A549 (cell line): ENCODE measurements around the gene SAMD3. TPM values are rescaled to one million over a fixed set of nuclear protein-coding genes. Genes with fewer than 3 reads are reported as not detected.

Experiments
- ATAC-seq, 2 experiments: fragments of 200-7000 bp in 1 of 2; fragments of >200 bp in 1 of 2; cut with Nextera tagmentation in 1 of 2; cut with Tn5 transposase in 1 of 2; 3 replicates each; pipeline versions ENCODE4 v1.8.0 to v1.9.1; 2018 to 2020; ENCODE audit warnings: mild to moderate bottlenecking in 1 of 2, moderate library complexity in 1 of 2
- CTCF ChIA-PET: fragments of 300-600 bp; sonication (Branson Sonifier 250); formaldehyde crosslinking; extraction: SDS; loops from one replicate; lab custom pipeline; 2021; ENCODE audit warnings: antibody characterized with exemption, inconsistent platforms; lab: Yijun Ruan, JAX
- POLR2A ChIA-PET: fragments of 350-600 bp; formaldehyde crosslinking; extraction: SDS; loops from one replicate; lab custom pipeline; 2021; ENCODE audit warnings: antibody characterized with exemption, inconsistent platforms; lab: Yijun Ruan, JAX
- DNase-seq, 2 experiments: peaks; one replicate each; pipeline versions ENCODE4 v3.0.0 to v3.0.0-alpha.2; 2011 to 2016; ENCODE audit warnings: low read depth in 1 of 2, low spot score in 1 of 2
- FAIRE-seq: peaks from 2 replicates; lab custom pipeline; 2011; peaks lifted over from hg19 to GRCh38; lab: Jason Lieb, UNC
- H3K27ac ChIP-seq, 2 experiments: fragments of >200 bp; sonication (Bioruptor Twin); formaldehyde crosslinking; 3 replicates each; pipeline ENCODE4 v1.5.1; 2016 to 2017
- H3K4me1 ChIP-seq: fragments of >200 bp; sonication (Bioruptor Twin); formaldehyde crosslinking; 3 replicates; pipeline ENCODE4 v1.6.1; 2016
- H3K4me2 ChIP-seq: fragments of >200 bp; sonication (Bioruptor Twin); formaldehyde crosslinking; 3 replicates; pipeline ENCODE4 v1.6.1; 2016
- H3K4me3 ChIP-seq: fragments of >200 bp; sonication (Bioruptor Twin); formaldehyde crosslinking; 3 replicates; pipeline ENCODE4 v1.5.1; 2016
- H3K9me3 ChIP-seq: fragments of >200 bp; sonication (Bioruptor Twin); formaldehyde crosslinking; 3 replicates; pipeline ENCODE4 v1.6.1; 2016
- CEBPB ChIP-seq, 2 experiments: fragments of >200 bp in 1 of 2; sonication (Bioruptor Twin) in 1 of 2; formaldehyde crosslinking in 1 of 2; IDR thresholded peaks; 2 replicates each; pipeline ENCODE4 v1.6.1; 2012 to 2016
- EHF ChIP-seq: fragments of 250-450 bp; sonication (Bioruptor Pico); IDR thresholded peaks from 2 replicates; pipeline ENCODE4 v1.5.0; 2020; ENCODE audit warnings: mild to moderate bottlenecking
- EHMT2 ChIP-seq: fragments of 200-600 bp; sonication (generic); IDR thresholded peaks from 2 replicates; pipeline ENCODE4 v1.6.1; 2016; ENCODE audit warnings: antibody characterized with exemption, low read depth, mild to moderate bottlenecking, moderate library complexity
- ESRRA ChIP-seq: fragments of 150-350 bp; IDR thresholded peaks from 2 replicates; pipeline ENCODE4 v1.6.1; 2014; ENCODE audit warnings: mild to moderate bottlenecking, low read length, borderline replicate concordance
- FOSB ChIP-seq: fragments of 250-450 bp; sonication (Bioruptor Pico); IDR thresholded peaks from 2 replicates; pipeline ENCODE4 v1.5.0; 2020; ENCODE audit warnings: mild to moderate bottlenecking, moderate library complexity
- FOSL2 ChIP-seq, 2 experiments: fragments of 450-650 bp in 1 of 2; fragments of >200 bp in 1 of 2; sonication (Bioruptor Twin) in 1 of 2; formaldehyde crosslinking; IDR thresholded peaks; 2 replicates each; pipeline versions ENCODE4 v1.5.0 to v1.6.1; 2016 to 2020; ENCODE audit warnings: mild to moderate bottlenecking in 1 of 2, moderate library complexity in 1 of 2
- HES2 ChIP-seq: fragments of >200 bp; sonication (Bioruptor Twin); formaldehyde crosslinking; IDR thresholded peaks from 2 replicates; pipeline ENCODE4 v1.6.1; 2016
- HOXB13 ChIP-seq: fragments of 250-450 bp; sonication (Bioruptor Pico); IDR thresholded peaks from 2 replicates; pipeline ENCODE4 v1.5.0; 2020; ENCODE audit warnings: low read depth, mild to moderate bottlenecking, moderate library complexity
- JUN ChIP-seq, 2 experiments: fragments of >200 bp; sonication (Bioruptor Twin); formaldehyde crosslinking; IDR thresholded peaks; 2 replicates in 1 of 2; 3 replicates in 1 of 2; pipeline ENCODE4 v1.6.1; 2016 to 2017
- KDM5A ChIP-seq: fragments of 200-600 bp; sonication (generic); IDR thresholded peaks from 2 replicates; pipeline ENCODE4 v1.6.1; 2016; ENCODE audit warnings: antibody characterized with exemption, mild to moderate bottlenecking
- MAZ ChIP-seq: fragments of 150-350 bp; IDR thresholded peaks from 2 replicates; pipeline ENCODE4 v1.6.1; 2014; ENCODE audit warnings: antibody characterized with exemption, low read depth, low read length, borderline replicate concordance
- MYC ChIP-seq: IDR thresholded peaks from 2 replicates; pipeline ENCODE4 v1.6.1; 2012; ENCODE audit warnings: mild to moderate bottlenecking, inconsistent platforms, low read length, improper control_type of control experiment, borderline replicate concordance
- NFE2L2 ChIP-seq: fragments of 150-350 bp; conservative IDR thresholded peaks from 2 replicates; pipeline ENCODE4 v1.6.1; 2014; ENCODE audit warnings: low read length
- NR3C1 ChIP-seq: fragments of >200 bp; sonication (Bioruptor Twin); formaldehyde crosslinking; IDR thresholded peaks from 3 replicates; pipeline ENCODE4 v1.6.1; 2017
- PBX3 ChIP-seq: IDR thresholded peaks from 2 replicates; pipeline ENCODE4 v1.6.1; 2012
- POLR2A ChIP-seq: IDR thresholded peaks from 2 replicates; pipeline ENCODE4 v1.6.1; 2012; ENCODE audit warnings: mild to moderate bottlenecking, low read length
- POLR2AphosphoS2 ChIP-seq: conservative IDR thresholded peaks from 2 replicates; pipeline ENCODE4 v1.6.1; 2012; ENCODE audit warnings: low read length, improper control_type of control experiment, inconsistent platforms
- RAD21 ChIP-seq, 2 experiments: fragments of >200 bp in 1 of 2; sonication (Bioruptor Twin) in 1 of 2; formaldehyde crosslinking in 1 of 2; IDR thresholded peaks in 1 of 2; conservative IDR thresholded peaks in 1 of 2; 2 replicates in 1 of 2; 3 replicates in 1 of 2; pipeline ENCODE4 v1.6.1; 2012 to 2018; ENCODE audit warnings: inconsistent platforms in 1 of 2
- RARB ChIP-seq: fragments of 250-450 bp; sonication (Bioruptor Pico); IDR thresholded peaks from 2 replicates; pipeline ENCODE4 v1.8.0; 2021; ENCODE audit warnings: mild to moderate bottlenecking, moderate library complexity
- RNF2 ChIP-seq: fragments of 200-600 bp; sonication (generic); IDR thresholded peaks from 2 replicates; pipeline ENCODE4 v1.6.1; 2016; ENCODE audit warnings: low read depth, mild to moderate bottlenecking, antibody characterized with exemption, moderate library complexity, borderline replicate concordance
- SMC3 ChIP-seq: fragments of >200 bp; sonication (Bioruptor Twin); formaldehyde crosslinking; IDR thresholded peaks from 3 replicates; pipeline ENCODE4 v1.6.1; 2018; ENCODE audit warnings: inconsistent platforms
- TP53 ChIP-seq: fragments of 250-450 bp; sonication (Bioruptor Pico); IDR thresholded peaks from 2 replicates; pipeline ENCODE4 v1.5.0; 2021; ENCODE audit warnings: mild to moderate bottlenecking, moderate library complexity
- ZFP36 ChIP-seq: fragments of 450-650 bp; IDR thresholded peaks from 2 replicates; pipeline ENCODE4 v1.6.1; 2014; ENCODE audit warnings: borderline replicate concordance; ENCODE audit not compliant: partially characterized antibody
- WGBS: methylation state at CpG from one replicate; pipeline ENCODE4 v1.1.6; 2017; ENCODE audit errors: missing lambda C conversion rate; 5-methylcytosine and 5-hydroxymethylcytosine counted together
- polyA plus RNA-seq, 4 experiments: library from polyadenylated mRNA; depleted of rRNA in 3 of 4; stranded (reverse); fragments of >200 nt; fragmentation: RNase III in 1 of 4; extraction: RNeasy Plus Mini Kit Qiagen cat#74134 plus additional on column Dnase treatment in 1 of 4; gene quantifications; 2 replicates in 3 of 4; 3 replicates in 1 of 4; pipeline ENCODE4 v1.2.3, GENCODE V29; 2011 to 2017
- TF ChIP-seq, protein P1 (sequence below): fragments of 200-600 bp; sonication (generic); IDR thresholded peaks from 2 replicates; pipeline ENCODE4 v1.6.1; 2016; ENCODE audit warnings: antibody characterized with exemption, mild to moderate bottlenecking, moderate library complexity
- TF ChIP-seq, protein P2 (sequence below): fragments of >200 bp; sonication (Bioruptor Twin); formaldehyde crosslinking; IDR thresholded peaks from 3 replicates; pipeline ENCODE4 v1.5.1; 2016

Gene SAMD3
- polyA plus RNA-seq, 2 of the 4 experiments (the other 2 are of a cell fraction): not detected

GRCh38 chr6:130113201-130113710 lies 109.5 kb downstream of the SAMD3 start (continued):
- TF ChIP-seq, protein P1, sequence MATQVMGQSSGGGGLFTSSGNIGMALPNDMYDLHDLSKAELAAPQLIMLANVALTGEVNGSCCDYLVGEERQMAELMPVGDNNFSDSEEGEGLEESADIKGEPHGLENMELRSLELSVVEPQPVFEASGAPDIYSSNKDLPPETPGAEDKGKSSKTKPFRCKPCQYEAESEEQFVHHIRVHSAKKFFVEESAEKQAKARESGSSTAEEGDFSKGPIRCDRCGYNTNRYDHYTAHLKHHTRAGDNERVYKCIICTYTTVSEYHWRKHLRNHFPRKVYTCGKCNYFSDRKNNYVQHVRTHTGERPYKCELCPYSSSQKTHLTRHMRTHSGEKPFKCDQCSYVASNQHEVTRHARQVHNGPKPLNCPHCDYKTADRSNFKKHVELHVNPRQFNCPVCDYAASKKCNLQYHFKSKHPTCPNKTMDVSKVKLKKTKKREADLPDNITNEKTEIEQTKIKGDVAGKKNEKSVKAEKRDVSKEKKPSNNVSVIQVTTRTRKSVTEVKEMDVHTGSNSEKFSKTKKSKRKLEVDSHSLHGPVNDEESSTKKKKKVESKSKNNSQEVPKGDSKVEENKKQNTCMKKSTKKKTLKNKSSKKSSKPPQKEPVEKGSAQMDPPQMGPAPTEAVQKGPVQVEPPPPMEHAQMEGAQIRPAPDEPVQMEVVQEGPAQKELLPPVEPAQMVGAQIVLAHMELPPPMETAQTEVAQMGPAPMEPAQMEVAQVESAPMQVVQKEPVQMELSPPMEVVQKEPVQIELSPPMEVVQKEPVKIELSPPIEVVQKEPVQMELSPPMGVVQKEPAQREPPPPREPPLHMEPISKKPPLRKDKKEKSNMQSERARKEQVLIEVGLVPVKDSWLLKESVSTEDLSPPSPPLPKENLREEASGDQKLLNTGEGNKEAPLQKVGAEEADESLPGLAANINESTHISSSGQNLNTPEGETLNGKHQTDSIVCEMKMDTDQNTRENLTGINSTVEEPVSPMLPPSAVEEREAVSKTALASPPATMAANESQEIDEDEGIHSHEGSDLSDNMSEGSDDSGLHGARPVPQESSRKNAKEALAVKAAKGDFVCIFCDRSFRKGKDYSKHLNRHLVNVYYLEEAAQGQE: no peak
- TF ChIP-seq RAD21 (conservative IDR thresholded peaks at IDR 0.05 in 1 of 2, IDR thresholded peaks at IDR 0.05 in 1 of 2): no peak

DNA sequence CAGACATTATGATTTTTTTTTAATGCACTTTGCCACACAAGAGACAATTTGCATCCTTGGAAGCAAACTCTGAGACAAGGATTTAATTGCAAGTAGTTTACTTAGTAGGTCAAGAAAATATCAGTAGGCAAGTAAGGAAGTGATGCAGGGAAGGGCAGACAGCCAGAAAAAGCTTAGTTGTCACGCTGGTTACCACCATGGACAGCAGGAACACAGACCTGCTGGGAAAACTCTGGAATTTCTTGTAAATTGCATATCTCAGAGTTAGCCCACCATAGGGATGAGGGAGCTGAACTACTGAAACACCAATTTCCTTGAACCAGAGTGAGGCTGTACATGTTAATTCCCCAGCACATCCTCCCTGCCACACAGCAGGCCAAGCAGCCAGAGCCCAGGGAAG lies 111.7 kb downstream of the SAMD3 start:
- Histone ChIP-seq H3K27ac (no peak overlapping the region), H3K9me3 (no peaks in the 10 kb centered on the region), H3K4me3 (no peak overlapping the region), H3K4me1 (no peaks in the 10 kb centered on the region), H3K4me2 (no peak overlapping the region)
- ChIA-PET CTCF (no interaction called here), POLR2A (no interaction called here)
- ATAC-seq (no peak), DNase-seq (no peak), FAIRE-seq (no peak)
- 81% methylated on average over 1 of the region's 1 CpG for WGBS
- TF ChIP-seq RNF2 (no peak), POLR2A (no peak), POLR2AphosphoS2 (no peak), EHMT2 (no peak), MYC (no peak), FOSB (CRISPR knock-in tag) (no peak), NFE2L2 (no peak), FOSL2 (IDR thresholded peaks at IDR 0.05) (no peak), FOSL2 (CRISPR knock-in tag; IDR thresholded peaks at IDR 0.05) (no peak), ESRRA (no peak), HES2 (no peak), EHF (CRISPR knock-in tag) (no peak), KDM5A (no peak), JUN (IDR thresholded peaks at IDR 0.05) (no peak), HOXB13 (CRISPR knock-in tag) (no peak), RARB (CRISPR knock-in tag) (no peak), SMC3 (no peak), NR3C1 (no peak)
- TF ChIP-seq, protein P2, sequence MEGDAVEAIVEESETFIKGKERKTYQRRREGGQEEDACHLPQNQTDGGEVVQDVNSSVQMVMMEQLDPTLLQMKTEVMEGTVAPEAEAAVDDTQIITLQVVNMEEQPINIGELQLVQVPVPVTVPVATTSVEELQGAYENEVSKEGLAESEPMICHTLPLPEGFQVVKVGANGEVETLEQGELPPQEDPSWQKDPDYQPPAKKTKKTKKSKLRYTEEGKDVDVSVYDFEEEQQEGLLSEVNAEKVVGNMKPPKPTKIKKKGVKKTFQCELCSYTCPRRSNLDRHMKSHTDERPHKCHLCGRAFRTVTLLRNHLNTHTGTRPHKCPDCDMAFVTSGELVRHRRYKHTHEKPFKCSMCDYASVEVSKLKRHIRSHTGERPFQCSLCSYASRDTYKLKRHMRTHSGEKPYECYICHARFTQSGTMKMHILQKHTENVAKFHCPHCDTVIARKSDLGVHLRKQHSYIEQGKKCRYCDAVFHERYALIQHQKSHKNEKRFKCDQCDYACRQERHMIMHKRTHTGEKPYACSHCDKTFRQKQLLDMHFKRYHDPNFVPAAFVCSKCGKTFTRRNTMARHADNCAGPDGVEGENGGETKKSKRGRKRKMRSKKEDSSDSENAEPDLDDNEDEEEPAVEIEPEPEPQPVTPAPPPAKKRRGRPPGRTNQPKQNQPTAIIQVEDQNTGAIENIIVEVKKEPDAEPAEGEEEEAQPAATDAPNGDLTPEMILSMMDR: no peak

DNA sequence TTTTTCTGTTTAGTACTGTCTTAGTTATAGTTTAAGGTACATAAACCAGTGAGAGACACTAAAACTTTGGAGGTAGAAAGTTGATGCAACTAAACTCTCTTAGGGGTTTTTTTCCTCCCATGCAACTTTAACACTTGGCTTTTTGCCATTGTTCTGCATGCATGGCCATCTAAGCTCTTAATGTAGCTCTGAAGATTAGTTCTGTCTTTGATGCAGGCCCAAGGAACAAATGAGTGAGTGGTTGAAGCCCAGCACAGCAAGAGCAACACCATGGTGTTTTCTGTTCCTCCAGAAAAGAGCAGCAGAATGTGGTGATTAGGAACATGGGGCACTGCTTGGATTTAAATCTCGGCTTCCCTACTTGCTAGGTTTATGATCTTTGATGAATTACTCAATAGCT lies 115.0 kb downstream of the SAMD3 start:
- ChIA-PET CTCF (no interaction called here), POLR2A (no interaction called here)
- 79% methylated on average over 1 of the region's 1 CpG for WGBS

More for the DNA sequence above, 115.0 kb downstream of the SAMD3 start:
- ATAC-seq: no peak
- Histone ChIP-seq H3K27ac (no peak overlapping the region), H3K4me3 (no peak overlapping the region), H3K4me2 (no peak overlapping the region), H3K9me3 (no peaks in the 10 kb centered on the region), H3K4me1 (no peaks in the 10 kb centered on the region)
- no peak for TF ChIP-seq ZFP36
- no peak for TF ChIP-seq CEBPB (IDR thresholded peaks at IDR 0.05)
- TF ChIP-seq RARB (CRISPR knock-in tag): no peak
- no peak for TF ChIP-seq MAZ
- no peak for TF ChIP-seq SMC3
- TF ChIP-seq TP53 (CRISPR knock-in tag): no peak
- TF ChIP-seq PBX3: no peak
- no peak for TF ChIP-seq FOSL2 (IDR thresholded peaks at IDR 0.05)
- TF ChIP-seq FOSL2 (CRISPR knock-in tag; IDR thresholded peaks at IDR 0.05): no peak
- TF ChIP-seq MYC: no peak
- DNase-seq: no peak
- no peak for FAIRE-seq
